ENCODE data around the gene SEMG1.

The SEMG1 gene

DNA sequence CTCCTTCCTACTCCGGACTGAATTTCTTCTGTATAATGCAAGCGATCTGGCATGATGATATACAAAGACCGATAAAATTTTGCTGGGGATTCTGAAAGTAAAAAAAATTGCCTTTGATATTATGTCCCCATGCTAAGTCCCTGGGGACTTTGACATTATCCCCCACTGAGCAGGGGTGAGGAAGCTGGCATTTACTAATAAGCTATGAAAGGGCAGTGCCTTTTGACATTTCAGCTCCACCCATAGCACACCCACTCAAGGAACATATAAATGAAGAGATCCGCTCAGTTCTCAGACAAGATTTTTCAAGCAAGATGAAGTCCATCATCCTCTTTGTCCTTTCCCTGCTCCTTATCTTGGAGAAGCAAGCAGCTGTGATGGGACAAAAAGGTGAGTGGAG is 14.2 kb downstream of the SEMG1 start, which contains the start of gene SEMG2:
TSS of gene SEMG2 (plus strand) at position 298 of the 400 bp plus-strand sequence. CDS start at position 315, 17 bp downstream.
- no peaks in the 10 kb centered on the region for H3K79me2 ChIP-seq (ENCODE audit: control insufficient read depth, insufficient read depth, low read length, poor library complexity)

DNA sequence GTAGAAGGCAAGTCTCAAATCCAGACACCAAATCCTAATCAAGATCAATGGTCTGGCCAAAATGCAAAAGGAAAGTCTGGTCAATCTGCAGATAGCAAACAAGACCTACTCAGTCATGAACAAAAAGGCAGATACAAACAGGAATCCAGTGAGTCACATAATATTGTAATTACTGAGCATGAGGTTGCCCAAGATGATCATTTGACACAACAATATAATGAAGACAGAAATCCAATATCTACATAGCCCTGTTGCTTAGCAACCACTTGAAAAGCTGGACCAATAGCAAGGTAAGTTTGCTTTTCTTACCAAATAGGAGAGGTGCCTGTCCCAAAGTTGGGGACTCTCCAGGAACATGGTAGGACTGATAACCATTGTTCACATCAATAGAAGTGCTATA is 16.3 kb downstream of the SEMG1 start:
- no peak overlapping the region for H3K18ac ChIP-seq (ENCODE audit: low read length)
- no peak overlapping the region for H3K4ac ChIP-seq (ENCODE audit: low read depth, low read length)
- H2BK5ac ChIP-seq (ENCODE audit: low read depth, low read length, poor library complexity), result no peak overlapping the region
- no peak overlapping the region for H3K9ac ChIP-seq (ENCODE audit: low read length)
- H4K8ac ChIP-seq (ENCODE audit: low read depth, low read length), result no peak overlapping the region
- no peaks in the 10 kb centered on the region for H3K4me1 ChIP-seq (ENCODE audit: control insufficient read depth in 1 of 2, insufficient read depth in 2 of 2, low read length in 2 of 2)
- DNase-seq, result no peak
- no peak overlapping the region for H3K4me2 ChIP-seq (ENCODE audit: low read length)
- no peak overlapping the region for H2BK12ac ChIP-seq (ENCODE audit: low read length)
- no peak overlapping the region for H3K23ac ChIP-seq (ENCODE audit: low read length)
- no peak overlapping the region for H2AK5ac ChIP-seq (ENCODE audit: low read length)
- no peaks in the 10 kb centered on the region for H3K79me2 ChIP-seq (ENCODE audit: control insufficient read depth, insufficient read depth, low read length, poor library complexity)
- no peaks in the 10 kb centered on the region for H3K79me1 ChIP-seq (ENCODE audit: low read length)
- no peak overlapping the region for H3K14ac ChIP-seq (ENCODE audit: low read length)
- H4K91ac ChIP-seq (ENCODE audit: low read depth, low read length), result no peak overlapping the region
- no peak overlapping the region for H4K12ac ChIP-seq (ENCODE audit: low read depth, low read length)
- no peak overlapping the region for H3K4me3 ChIP-seq (ENCODE audit: low read depth, low read length)
- no peak overlapping the region for H3K27ac ChIP-seq (ENCODE audit: low read depth, low read length)
- H3K9me3 ChIP-seq (ENCODE audit: insufficient read depth, low read depth, low read length), result no peaks in the 10 kb centered on the region
- H3K36me3 ChIP-seq (ENCODE audit: control insufficient read depth in 1 of 2, insufficient read depth in 2 of 2, low read length in 2 of 2), result no peaks in the 10 kb centered on the region
- H2BK120ac ChIP-seq (ENCODE audit: insufficient read depth, low read length, poor library complexity), result no peak overlapping the region
- no peaks in the 10 kb centered on the region for H3K27me3 ChIP-seq (ENCODE audit: insufficient read depth, low read length)
- H2AFZ ChIP-seq (ENCODE audit: insufficient read depth, low read length, poor library complexity), result no peak overlapping the region

More for the DNA sequence above, 14.2 kb downstream of the SEMG1 start, which contains the start of gene SEMG2:
- Histone ChIP-seq H3K14ac (ENCODE audit: low read length) (no peak within 1 kb of the TSS), H3K27me3 (ENCODE audit: insufficient read depth, low read length) (no peaks in the 10 kb centered on the region), H3K4me2 (ENCODE audit: low read length) (no peak within 1 kb of the TSS), H3K4me1 (ENCODE audit: control insufficient read depth in 1 of 2, insufficient read depth in 2 of 2, low read length in 2 of 2) (no peaks in the 10 kb centered on the region), H3K23ac (ENCODE audit: low read length) (no peak within 1 kb of the TSS), H4K91ac (ENCODE audit: low read depth, low read length) (no peak within 1 kb of the TSS), H2BK12ac (ENCODE audit: low read length) (no peak within 1 kb of the TSS), H2AK5ac (ENCODE audit: low read length) (no peak within 1 kb of the TSS), H2AFZ (ENCODE audit: insufficient read depth, low read length, poor library complexity) (no peak within 1 kb of the TSS), H2BK5ac (ENCODE audit: low read depth, low read length, poor library complexity) (no peak within 1 kb of the TSS), H4K8ac (ENCODE audit: low read depth, low read length) (no peak within 1 kb of the TSS), H3K4ac (ENCODE audit: low read depth, low read length) (no peak within 1 kb of the TSS), H3K27ac (ENCODE audit: low read depth, low read length) (no peak within 1 kb of the TSS), H3K79me1 (ENCODE audit: low read length) (no peaks in the 10 kb centered on the region), H4K12ac (ENCODE audit: low read depth, low read length) (no peak within 1 kb of the TSS), H2BK120ac (ENCODE audit: insufficient read depth, low read length, poor library complexity) (no peak within 1 kb of the TSS), H3K18ac (ENCODE audit: low read length) (no peak within 1 kb of the TSS), H3K9me3 (ENCODE audit: insufficient read depth, low read depth, low read length) (no peaks in the 10 kb centered on the region), H3K9ac (ENCODE audit: low read length) (no peak within 1 kb of the TSS), H3K4me3 (ENCODE audit: low read depth, low read length) (no peak within 1 kb of the TSS), H3K36me3 (ENCODE audit: control insufficient read depth in 1 of 2, insufficient read depth in 2 of 2, low read length in 2 of 2) (no peaks in the 10 kb centered on the region)
- WGBS (ENCODE audit: extremely low coverage, insufficient coverage, insufficient read length), result no CpG with 5 or more reads among the region's 4 CpGs
- no peak for DNase-seq

DNA sequence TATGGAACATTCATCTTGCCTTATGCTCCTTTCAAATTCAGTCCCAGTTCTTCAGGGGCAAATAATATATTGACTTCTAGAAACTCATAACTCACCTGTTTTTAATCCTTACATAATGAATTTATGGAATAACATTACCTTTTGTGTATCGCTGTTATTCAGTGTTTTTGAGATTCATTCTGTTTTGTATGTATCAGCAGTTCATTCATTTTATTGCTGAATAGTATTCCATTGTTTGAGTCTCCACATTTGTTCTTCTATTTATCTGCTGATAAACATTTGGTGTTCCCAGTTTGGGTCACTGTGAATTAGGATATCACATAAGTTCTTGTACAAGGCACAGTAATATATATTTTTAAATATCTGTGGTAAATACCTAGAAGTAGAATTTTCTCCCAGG is 19.5 kb downstream of the SEMG1 start:
- no peak overlapping the region for H3K14ac ChIP-seq (ENCODE audit: low read length)
- H2AK5ac ChIP-seq (ENCODE audit: low read length), result no peak overlapping the region
- H3K4me2 ChIP-seq (ENCODE audit: low read length), result no peak overlapping the region
- no peak overlapping the region for H2BK5ac ChIP-seq (ENCODE audit: low read depth, low read length, poor library complexity)
- no peaks in the 10 kb centered on the region for H3K9me3 ChIP-seq (ENCODE audit: insufficient read depth, low read depth, low read length)
- no peak overlapping the region for H2BK12ac ChIP-seq (ENCODE audit: low read length)
- H2AFZ ChIP-seq (ENCODE audit: insufficient read depth, low read length, poor library complexity), result no peak overlapping the region
- H2BK120ac ChIP-seq (ENCODE audit: insufficient read depth, low read length, poor library complexity), result no peak overlapping the region
- H3K27ac ChIP-seq (ENCODE audit: low read depth, low read length), result no peak overlapping the region
- H3K27me3 ChIP-seq (ENCODE audit: insufficient read depth, low read length), result no peaks in the 10 kb centered on the region
- no peak overlapping the region for H4K91ac ChIP-seq (ENCODE audit: low read depth, low read length)
- no peak overlapping the region for H4K12ac ChIP-seq (ENCODE audit: low read depth, low read length)
- H3K79me2 ChIP-seq (ENCODE audit: control insufficient read depth, insufficient read depth, low read length, poor library complexity), result no peaks in the 10 kb centered on the region
- no peak overlapping the region for H3K4me3 ChIP-seq (ENCODE audit: low read depth, low read length)
- no peaks in the 10 kb centered on the region for H3K36me3 ChIP-seq (ENCODE audit: control insufficient read depth in 1 of 2, insufficient read depth in 2 of 2, low read length in 2 of 2)
- no peak overlapping the region for H3K9ac ChIP-seq (ENCODE audit: low read length)
- H3K18ac ChIP-seq (ENCODE audit: low read length), result no peak overlapping the region
- no peak overlapping the region for H3K4ac ChIP-seq (ENCODE audit: low read depth, low read length)
- H4K8ac ChIP-seq (ENCODE audit: low read depth, low read length), result no peak overlapping the region
- no peak for DNase-seq
- H3K4me1 ChIP-seq (ENCODE audit: control insufficient read depth in 1 of 2, insufficient read depth in 2 of 2, low read length in 2 of 2), result no peaks in the 10 kb centered on the region
- H3K79me1 ChIP-seq (ENCODE audit: low read length), result no peaks in the 10 kb centered on the region
- WGBS (ENCODE audit: extremely low coverage, insufficient coverage, insufficient read length), result no CpG with 5 or more reads among the region's 1 CpG
- H3K23ac ChIP-seq (ENCODE audit: low read length), result no peak overlapping the region

DNA sequence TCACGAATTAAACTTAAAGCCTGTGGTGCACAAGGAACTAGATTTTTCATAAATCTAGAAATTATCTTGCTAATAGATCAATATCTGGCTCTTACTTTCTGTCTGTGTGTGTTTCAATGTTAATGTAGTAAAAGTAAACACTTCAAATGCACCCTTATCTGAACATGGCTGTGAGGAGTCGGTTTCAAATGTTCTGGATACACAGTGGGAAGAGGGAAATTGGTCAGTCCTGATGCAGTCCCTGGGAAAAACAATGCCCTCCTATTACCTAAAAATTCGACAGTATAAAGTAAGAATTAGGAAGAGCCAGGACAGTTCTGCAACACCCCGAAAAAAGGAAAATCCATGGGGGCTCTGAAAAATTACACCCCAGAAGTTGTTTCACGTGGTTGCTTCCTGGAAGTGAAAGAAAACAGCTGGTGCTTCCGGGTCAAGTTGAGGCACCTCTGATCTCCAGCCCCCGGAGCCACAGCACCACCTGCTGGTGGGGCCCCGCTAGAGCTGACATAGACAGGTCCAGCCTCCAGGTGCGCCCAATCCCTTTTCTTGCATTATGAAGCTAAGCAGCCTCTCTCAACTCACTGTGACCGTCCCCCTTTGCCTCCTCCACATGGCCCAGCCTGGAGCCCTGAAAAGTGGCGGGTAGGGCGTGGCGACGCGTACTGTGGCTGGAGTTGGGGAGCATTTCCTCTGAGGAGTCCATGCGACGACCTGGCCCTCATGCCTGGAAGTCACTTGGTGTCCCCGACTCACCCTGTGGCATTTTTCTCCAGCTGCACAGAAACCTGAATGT is 22.6 kb downstream of the SEMG1 start:
- Histone ChIP-seq H3K23ac (ENCODE audit: low read length) (no peak overlapping the region), H2BK5ac (ENCODE audit: low read depth, low read length, poor library complexity) (no peak overlapping the region), H2AK5ac (ENCODE audit: low read length) (no peak overlapping the region), H2BK120ac (ENCODE audit: insufficient read depth, low read length, poor library complexity) (no peak overlapping the region), H3K18ac (ENCODE audit: low read length) (no peak overlapping the region), H3K4me1 (ENCODE audit: control insufficient read depth in 1 of 2, insufficient read depth in 2 of 2, low read length in 2 of 2) (no peaks in the 10 kb centered on the region), H2BK12ac (ENCODE audit: low read length) (no peak overlapping the region), H4K8ac (ENCODE audit: low read depth, low read length) (no peak overlapping the region), H3K27ac (ENCODE audit: low read depth, low read length) (no peak overlapping the region), H3K79me1 (ENCODE audit: low read length) (no peaks in the 10 kb centered on the region), H3K9ac (ENCODE audit: low read length) (no peak overlapping the region), H3K4me2 (ENCODE audit: low read length) (no peak overlapping the region), H3K36me3 (ENCODE audit: control insufficient read depth in 1 of 2, insufficient read depth in 2 of 2, low read length in 2 of 2) (no peaks in the 10 kb centered on the region), H3K4me3 (ENCODE audit: low read depth, low read length) (peak overlapping the region; percentile 8), H3K27me3 (ENCODE audit: insufficient read depth, low read length) (no peaks in the 10 kb centered on the region), H3K79me2 (ENCODE audit: control insufficient read depth, insufficient read depth, low read length, poor library complexity) (no peaks in the 10 kb centered on the region), H4K12ac (ENCODE audit: low read depth, low read length) (no peak overlapping the region), H3K4ac (ENCODE audit: low read depth, low read length) (no peak overlapping the region), H4K91ac (ENCODE audit: low read depth, low read length) (no peak overlapping the region), H3K9me3 (ENCODE audit: insufficient read depth, low read depth, low read length) (no peaks in the 10 kb centered on the region), H3K14ac (ENCODE audit: low read length) (no peak overlapping the region), H2AFZ (ENCODE audit: insufficient read depth, low read length, poor library complexity) (no peak overlapping the region)
- WGBS (ENCODE audit: extremely low coverage, insufficient coverage, insufficient read length), result no CpG with 5 or more reads among the region's 18 CpGs
- peak; percentile 12 to 13 for DNase-seq
